CD14-positive monocyte (primary cell): ENCODE data around the gene PADI2. TPM values are rescaled to one million over a fixed set of nuclear protein-coding genes. Genes with fewer than 3 reads are reported as not detected.
A peak's percentile ranks its signal among the peaks of the same experiment; 100 is the strongest.

Experiments
- DNase-seq, 3 donors: peaks; one replicate each; pipeline ENCODE4 v3.0.0-alpha.2; 2011 to 2022
- H2AFZ ChIP-seq: 2 replicates; pipeline ENCODE4 v1.6.0; 2012; ENCODE audit warnings: mild to moderate bottlenecking, low read depth, low read length, inconsistent platforms; ENCODE audit not compliant: insufficient read depth, poor library complexity, severe bottlenecking
- H3K27ac ChIP-seq, 2 donors: 1 replicate in 1 of 2; 2 replicates in 1 of 2; pipeline ENCODE4 v1.5.1; 2012 to 2013; ENCODE audit warnings: low read length in 2 of 2, control low read depth in 1 of 2, inconsistent platforms in 1 of 2, low read depth in 1 of 2, mild to moderate bottlenecking in 1 of 2
- H3K27me3 ChIP-seq, 2 donors: one replicate each; pipeline versions ENCODE4 v1.6.0 to v1.6.1; 2011 to 2013; ENCODE audit warnings: low read length in 2 of 2; ENCODE audit not compliant: control insufficient read depth in 2 of 2, insufficient read depth in 2 of 2
- H3K36me3 ChIP-seq, 2 donors: replicated peaks in 1 of 2; 1 replicate in 1 of 2; 2 replicates in 1 of 2; pipeline versions ENCODE4 v1.5.1 to v1.6.1; 2012 to 2013; ENCODE audit warnings: low read length in 2 of 2, control low read depth in 1 of 2, inconsistent platforms in 1 of 2, mild to moderate bottlenecking in 1 of 2; ENCODE audit not compliant: insufficient read depth in 2 of 2, control insufficient read depth in 1 of 2
- H3K4me1 ChIP-seq, 2 donors: 1 replicate in 1 of 2; 2 replicates in 1 of 2; pipeline versions ENCODE4 v1.5.1 to v1.6.1; 2012 to 2013; ENCODE audit warnings: low read length in 2 of 2, control low read depth in 1 of 2, inconsistent platforms in 1 of 2, mild to moderate bottlenecking in 1 of 2, moderate library complexity in 1 of 2; ENCODE audit not compliant: insufficient read depth in 2 of 2, control insufficient read depth in 1 of 2
- H3K4me2 ChIP-seq: replicated peaks from 2 replicates; pipeline ENCODE3; 2012; ENCODE audit warnings: low read length, moderate library complexity, mild to moderate bottlenecking; ENCODE audit not compliant: poor library complexity, severe bottlenecking; ENCODE audit errors: extremely low read depth
- H3K4me3 ChIP-seq, 3 experiments: fragments of 200-600 bp in 1 of 3; sonication (generic) in 1 of 3; replicated peaks in 1 of 3; 1 replicate in 2 of 3; 2 replicates in 1 of 3; pipeline ENCODE4 v1.5.1; 2011 to 2013; ENCODE audit warnings: low read length in 3 of 3, mild to moderate bottlenecking in 3 of 3, control low read depth in 2 of 3, low read depth in 2 of 3, inconsistent platforms in 1 of 3, moderate library complexity in 1 of 3
- H3K79me2 ChIP-seq: 2 replicates; pipeline ENCODE4 v1.6.0; 2012; ENCODE audit warnings: mild to moderate bottlenecking, control low read depth, inconsistent platforms, low read length, moderate library complexity; ENCODE audit not compliant: insufficient read depth
- H3K9ac ChIP-seq: 2 replicates; pipeline ENCODE4 v1.6.0; 2017; ENCODE audit warnings: low read length, mild to moderate bottlenecking; ENCODE audit not compliant: insufficient read depth, poor library complexity, severe bottlenecking
- H3K9me3 ChIP-seq, 2 donors: replicated peaks in 1 of 2; 1 replicate in 1 of 2; 2 replicates in 1 of 2; pipeline versions ENCODE4 v1.5.1 to v1.6.1; 2012 to 2013; ENCODE audit warnings: low read length in 2 of 2, control low read depth in 1 of 2; ENCODE audit not compliant: control insufficient read depth in 1 of 2, insufficient read depth in 1 of 2
- H4K20me1 ChIP-seq: 2 replicates; pipeline ENCODE4 v1.6.0; 2012; ENCODE audit warnings: mild to moderate bottlenecking, low read length, control low read depth, moderate library complexity; ENCODE audit not compliant: insufficient read depth
- H3K27ac Mint-ChIP-seq, 7 donors: one replicate each; pipeline ENCODE4 v1.8.0; 2020; ENCODE audit warnings: mild to moderate bottlenecking in 7 of 7, mixed read lengths in 7 of 7, moderate library complexity in 6 of 7, inconsistent platforms in 2 of 7
- H3K27me3 Mint-ChIP-seq, 3 donors: one replicate each; pipeline ENCODE4 v1.8.0; 2021 to 2022; ENCODE audit warnings: low read depth in 3 of 3, mild to moderate bottlenecking in 3 of 3, mixed read lengths in 3 of 3, moderate library complexity in 3 of 3, inconsistent platforms in 1 of 3
- H3K36me3 Mint-ChIP-seq, 2 donors: one replicate each; pipeline ENCODE4 v1.8.0; 2020; ENCODE audit warnings: mixed read lengths in 2 of 2, inconsistent platforms in 1 of 2, mild to moderate bottlenecking in 1 of 2
- H3K4me1 Mint-ChIP-seq: one replicate; pipeline ENCODE4 v1.8.0; 2020; ENCODE audit warnings: mild to moderate bottlenecking, mixed read lengths
- H3K4me3 Mint-ChIP-seq, 2 donors: one replicate each; pipeline ENCODE4 v1.8.0; 2020; ENCODE audit warnings: mild to moderate bottlenecking in 2 of 2, mixed read lengths in 2 of 2, moderate library complexity in 1 of 2
- H3K9me3 Mint-ChIP-seq, 7 donors: one replicate each; pipeline ENCODE4 v1.8.0; 2020 to 2022; ENCODE audit warnings: mixed read lengths in 7 of 7, mild to moderate bottlenecking in 6 of 7, moderate library complexity in 6 of 7, inconsistent platforms in 2 of 7
- CTCF ChIP-seq: fragments of 200-600 bp; IDR thresholded peaks from one replicate; pipeline ENCODE4 v1.8.0; 2022; ENCODE audit warnings: antibody characterized with exemption, mild to moderate bottlenecking
- WGBS: methylation state at CpG from one replicate; pipeline ENCODE4 v1.1.5; 2013; ENCODE audit warnings: missing lambda C conversion rate; ENCODE audit not compliant: insufficient coverage; 5-methylcytosine and 5-hydroxymethylcytosine counted together
- intact Hi-C, 2 donors: fragments of 100-400 bp; cut with micrococcal nuclease; formaldehyde crosslinking; loops; one replicate each; pipeline versions ENCODE4 v1.15.0 to v1.15.1; 2023
- polyA plus RNA-seq, 3 donors: library from polyadenylated mRNA; depleted of rRNA in 1 of 3; unstranded in 2 of 3; stranded (reverse) in 1 of 3; fragments of 300-500 nt in 2 of 3; fragments of >200 nt in 1 of 3; fragmentation: Illumina TruSeq in 2 of 3; gene quantifications; 1 replicate in 2 of 3; 2 replicates in 1 of 3; pipeline ENCODE4 v1.2.3, GENCODE V29; 2012 to 2021

PADI2 gene
- polyA plus RNA-seq, 3 donors: 18.6 to 61.7 (median 32.6) TPM

GRCh38 chr1:17043676-17044075 is 75.6 kb downstream of the PADI2 start:
- no peak for DNase-seq
- Mint-ChIP-seq H3K9me3 (peaks cover 0 to 3% (median 0%) of the 10 kb centered on the region in 7 donors), H3K4me3 (no peak overlapping the region), H3K27ac (no peak overlapping the region), H3K4me1 (peaks cover 19% of the 10 kb centered on the region), H3K27me3 (no peaks in the 10 kb centered on the region), H3K36me3 (peaks cover 40 to 63% of the 10 kb centered on the region in 2 donors)
- Histone ChIP-seq H3K4me1 (peaks cover 14 to 32% of the 10 kb centered on the region in 2 donors), H3K36me3 (peaks cover 46 to 60% of the 10 kb centered on the region in 2 donors), H2AFZ (no peak overlapping the region), H3K9ac (no peak overlapping the region), H4K20me1 (peaks cover 62% of the 10 kb centered on the region), H3K4me3 (no peak overlapping the region), H3K9me3 (no peaks in the 10 kb centered on the region), H3K4me2 (no peak overlapping the region), H3K27ac (no peak overlapping the region), H3K79me2 (peaks cover 64% of the 10 kb centered on the region), H3K27me3 (no peaks in the 10 kb centered on the region)
- intact Hi-C loops: no loop called here
- 75% methylated on average over 2 of the region's 5 CpGs for WGBS
- no peak for TF ChIP-seq CTCF

- H4K20me1 ChIP-seq: peaks cover 59% of the 10 kb centered on the region
- no peaks in the 10 kb centered on the region for H3K27me3 Mint-ChIP-seq
- H3K9ac ChIP-seq: no peak overlapping the region
- H3K4me1 Mint-ChIP-seq: peaks cover 7% of the 10 kb centered on the region
- no peak overlapping the region for H2AFZ ChIP-seq
- no peaks in the 10 kb centered on the region for H3K27me3 ChIP-seq
- no peak for TF ChIP-seq CTCF
- no peak overlapping the region for H3K4me2 ChIP-seq
- peaks cover 70 to 90% of the 10 kb centered on the region in 2 donors for H3K36me3 ChIP-seq
- intact Hi-C loops: no loop called here
- no peaks in the 10 kb centered on the region for H3K9me3 ChIP-seq
- DNase-seq: no peak
- H3K27ac ChIP-seq: peak overlapping the region in 1 of 2 donors; percentile 8
- no CpG with 5 or more reads among the region's 1 CpG for WGBS
- H3K4me3 Mint-ChIP-seq: no peak overlapping the region
- H3K4me3 ChIP-seq: no peak overlapping the region
- peaks cover 58 to 83% of the 10 kb centered on the region in 2 donors for H3K36me3 Mint-ChIP-seq
- peaks cover 0 to 3% (median 0%) of the 10 kb centered on the region in 7 donors for H3K9me3 Mint-ChIP-seq
- H3K27ac Mint-ChIP-seq: peak overlapping the region in 3 of 7 donors; percentile 30 to 63 (median 53)
- H3K4me1 ChIP-seq: peaks cover 3 to 6% of the 10 kb centered on the region in 2 donors
- peaks cover 58% of the 10 kb centered on the region for H3K79me2 ChIP-seq
These were observed 79.1 kb downstream of the PADI2 start for GRCh38 chr1:17040135-17040534.
